Naive thymus-derived CD4-positive, alpha-beta T cell (primary cell): ENCODE data around the gene GRIK4. TPM values are rescaled to one million over a fixed set of nuclear protein-coding genes. Genes with fewer than 3 reads are reported as not detected.

Experiments
- ATAC-seq: fragments of 150-1000 bp; cut with Tn5 transposase; 2 replicates; pipeline ENCODE4 v1.10.0; 2021; ENCODE audit warnings: mild to moderate bottlenecking, moderate library complexity
- CTCF ChIA-PET: fragments of 350-600 bp; sonication (Branson Sonifier 250); formaldehyde crosslinking; loops from one replicate; lab custom pipeline; 2021; ENCODE audit warnings: antibody characterized with exemption; lab: Charles Lee
- POLR2A ChIA-PET: fragments of 350-600 bp; sonication (Branson Sonifier 250); formaldehyde crosslinking; loops from one replicate; lab custom pipeline; 2021; ENCODE audit warnings: antibody characterized with exemption, inconsistent platforms; lab: Charles Lee
- DNase-seq, 9 donors: peaks; one replicate each; pipeline versions ENCODE4 v3.0.0 to v3.0.0-alpha.2; 2020 to 2022; ENCODE audit warnings: mixed read lengths in 1 of 9
- H3K27ac ChIP-seq: one replicate; pipeline ENCODE4 v1.7.0; 2013; ENCODE audit warnings: mild to moderate bottlenecking, low read depth, low read length, moderate library complexity
- H3K27me3 ChIP-seq, 2 donors: one replicate each; pipeline ENCODE4 v1.7.0; 2013; ENCODE audit warnings: low read length in 2 of 2, mild to moderate bottlenecking in 2 of 2, moderate library complexity in 2 of 2; ENCODE audit not compliant: control insufficient read depth in 2 of 2, insufficient read depth in 2 of 2
- H3K36me3 ChIP-seq, 3 experiments: 1 replicate in 2 of 3; 2 replicates in 1 of 3; pipeline ENCODE4 v1.7.0; 2013; ENCODE audit warnings: low read length in 3 of 3, mild to moderate bottlenecking in 3 of 3, moderate library complexity in 1 of 3; ENCODE audit not compliant: insufficient read depth in 3 of 3, control insufficient read depth in 2 of 3
- H3K4me1 ChIP-seq, 2 donors: one replicate each; pipeline ENCODE4 v1.7.0; 2013; ENCODE audit warnings: low read length in 2 of 2, mild to moderate bottlenecking in 2 of 2, moderate library complexity in 1 of 2; ENCODE audit not compliant: control insufficient read depth in 2 of 2, insufficient read depth in 2 of 2
- H3K4me3 ChIP-seq: 2 replicates; pipeline ENCODE4 v1.7.0; 2013; ENCODE audit warnings: mild to moderate bottlenecking, low read length
- H3K9me3 ChIP-seq, 3 experiments: 1 replicate in 2 of 3; 2 replicates in 1 of 3; pipeline ENCODE4 v1.7.0; 2013; ENCODE audit warnings: low read length in 3 of 3; ENCODE audit not compliant: control insufficient read depth in 2 of 3
- H3K27ac Mint-ChIP-seq, 9 donors: one replicate each; pipeline ENCODE4 v1.8.0; 2020 to 2022; ENCODE audit warnings: mixed read lengths in 9 of 9, mild to moderate bottlenecking in 8 of 9, moderate library complexity in 5 of 9, inconsistent platforms in 2 of 9
- H3K27me3 Mint-ChIP-seq, 5 donors: one replicate each; pipeline ENCODE4 v1.8.0; 2021 to 2022; ENCODE audit warnings: mixed read lengths in 5 of 5, mild to moderate bottlenecking in 1 of 5
- H3K36me3 Mint-ChIP-seq, 5 donors: one replicate each; pipeline ENCODE4 v1.8.0; 2020 to 2022; ENCODE audit warnings: mixed read lengths in 5 of 5, mild to moderate bottlenecking in 3 of 5, inconsistent platforms in 1 of 5
- H3K4me1 Mint-ChIP-seq, 7 donors: one replicate each; pipeline ENCODE4 v1.8.0; 2020 to 2022; ENCODE audit warnings: mixed read lengths in 7 of 7, mild to moderate bottlenecking in 3 of 7, inconsistent platforms in 1 of 7
- H3K4me3 Mint-ChIP-seq, 10 donors: one replicate each; pipeline ENCODE4 v1.8.0; 2020 to 2022; ENCODE audit warnings: mild to moderate bottlenecking in 10 of 10, mixed read lengths in 10 of 10, moderate library complexity in 6 of 10, inconsistent platforms in 2 of 10
- H3K9me3 Mint-ChIP-seq, 11 donors: one replicate each; pipeline ENCODE4 v1.8.0; 2020 to 2022; ENCODE audit warnings: mixed read lengths in 11 of 11, mild to moderate bottlenecking in 4 of 11, inconsistent platforms in 1 of 11, moderate library complexity in 1 of 11
- intact Hi-C, 2 donors: fragments of 100-400 bp; cut with micrococcal nuclease; formaldehyde crosslinking; loops; one replicate each; pipeline ENCODE4 v1.15.1; 2023
- polyA plus RNA-seq, 2 donors: library from polyadenylated mRNA; unstranded; fragments of 300-500 nt; fragmentation: Illumina TruSeq; gene quantifications; one replicate each; pipeline ENCODE4 v1.2.3, GENCODE V29; 2021
- total RNA-seq, 6 experiments: library from RNA in 5 of 6; stranded (reverse) in 5 of 6; gene quantifications; 1 replicate in 5 of 6; 2 replicates in 1 of 6; pipeline ENCODE4 v1.2.3 and lab custom pipeline; 2021 to 2026

The GRIK4 gene
- total and polyA plus RNA-seq, 7 experiments from 2014 or later, result 0.93 to 3.8 TPM; not detected in 5

- no peaks in the 10 kb centered on the region for H3K9me3 ChIP-seq
Measured at GRCh38 chr11:120537996-120538395, 26.4 kb downstream of the GRIK4 start.

GRCh38 chr11:120538707-120539106 lies 27.2 kb downstream of the GRIK4 start:
- POLR2A ChIA-PET, result no interaction called here
- intact Hi-C loops, result no loop called here
- Histone ChIP-seq H3K36me3 (no peaks in the 10 kb centered on the region), H3K4me3 (no peak overlapping the region), H3K27me3 (no peaks in the 10 kb centered on the region), H3K4me1 (no peaks in the 10 kb centered on the region), H3K9me3 (no peaks in the 10 kb centered on the region), H3K27ac (no peak overlapping the region)
- H3K9me3 Mint-ChIP-seq, result peaks cover 0 to 5% (median 0%) of the 10 kb centered on the region in 11 donors
- H3K4me1 Mint-ChIP-seq, result no peaks in the 10 kb centered on the region
- ATAC-seq, result no peak
- CTCF ChIA-PET, result no interaction called here
- H3K36me3 Mint-ChIP-seq, result no peaks in the 10 kb centered on the region
- no peak overlapping the region for H3K4me3 Mint-ChIP-seq
- H3K27ac Mint-ChIP-seq, result no peak overlapping the region
- no peak for DNase-seq
- H3K27me3 Mint-ChIP-seq, result peaks cover 1 to 26% (median 10%) of the 10 kb centered on the region in 5 donors

More at GRCh38 chr11:120537996-120538395, 26.4 kb downstream of the GRIK4 start:
- Histone ChIP-seq H3K4me3 (no peak overlapping the region), H3K27me3 (no peaks in the 10 kb centered on the region), H3K4me1 (no peaks in the 10 kb centered on the region), H3K27ac (no peak overlapping the region), H3K36me3 (no peaks in the 10 kb centered on the region)
- Mint-ChIP-seq H3K36me3 (no peaks in the 10 kb centered on the region), H3K4me3 (no peak overlapping the region), H3K4me1 (no peaks in the 10 kb centered on the region), H3K9me3 (peaks cover 0 to 5% (median 0%) of the 10 kb centered on the region in 11 donors), H3K27ac (no peak overlapping the region), H3K27me3 (peaks cover 1 to 28% (median 10%) of the 10 kb centered on the region in 5 donors)
- ChIA-PET CTCF (no interaction called here), POLR2A (no interaction called here)
- no peak for DNase-seq
- intact Hi-C loops, result no loop called here
- no peak for ATAC-seq

GRCh38 chr11:120539667-120540369 lies 28.3 kb downstream of the GRIK4 start:
- intact Hi-C loops, result no loop called here
- Mint-ChIP-seq H3K4me3 (no peak overlapping the region), H3K36me3 (no peaks in the 10 kb centered on the region), H3K4me1 (no peaks in the 10 kb centered on the region), H3K9me3 (peaks cover 0 to 5% (median 0%) of the 10 kb centered on the region in 11 donors), H3K27me3 (peaks cover 1 to 15% (median 9%) of the 10 kb centered on the region in 5 donors), H3K27ac (no peak overlapping the region)
- Histone ChIP-seq H3K9me3 (no peaks in the 10 kb centered on the region), H3K27me3 (no peaks in the 10 kb centered on the region), H3K27ac (no peak overlapping the region), H3K36me3 (no peaks in the 10 kb centered on the region), H3K4me3 (no peak overlapping the region), H3K4me1 (no peaks in the 10 kb centered on the region)
- ChIA-PET CTCF (no interaction called here), POLR2A (no interaction called here)
- DNase-seq (no peak), ATAC-seq (no peak)

- DNase-seq (no peak), ATAC-seq (no peak)
- H3K4me1 Mint-ChIP-seq, result peaks cover 0 to 9% (median 2%) of the 10 kb centered on the region in 7 donors
- intact Hi-C loops, result no loop called here
- no peaks in the 10 kb centered on the region for H3K36me3 Mint-ChIP-seq
- H3K4me1 ChIP-seq, result no peaks in the 10 kb centered on the region
- H3K9me3 ChIP-seq, result no peaks in the 10 kb centered on the region
- H3K27me3 Mint-ChIP-seq, result peaks cover 2 to 17% (median 9%) of the 10 kb centered on the region in 5 donors
- no peaks in the 10 kb centered on the region for H3K36me3 ChIP-seq
- H3K4me3 Mint-ChIP-seq, result no peak overlapping the region
- H3K4me3 ChIP-seq, result no peak overlapping the region
- ChIA-PET POLR2A (no interaction called here), CTCF (no interaction called here)
- peaks cover 0 to 5% (median 0%) of the 10 kb centered on the region in 11 donors for H3K9me3 Mint-ChIP-seq
- H3K27ac ChIP-seq, result no peak overlapping the region
- no peak overlapping the region for H3K27ac Mint-ChIP-seq
- H3K27me3 ChIP-seq, result no peaks in the 10 kb centered on the region
Measured at GRCh38 chr11:120540744-120541465, 29.4 kb downstream of the GRIK4 start.

- CTCF ChIA-PET, result no interaction called here
- H3K27me3 Mint-ChIP-seq, result peaks cover 5 to 27% (median 10%) of the 10 kb centered on the region in 5 donors
- no peaks in the 10 kb centered on the region for H3K9me3 ChIP-seq
Measured at GRCh38 chr11:120543521-120544215, 32.1 kb downstream of the GRIK4 start.

GRCh38 chr11:120545813-120546212 lies 34.3 kb downstream of the GRIK4 start:
- POLR2A ChIA-PET, result no interaction called here
- H3K4me3 ChIP-seq, result no peak overlapping the region
- no peak overlapping the region for H3K4me3 Mint-ChIP-seq
- ATAC-seq, result no peak
- peaks cover 0 to 10% (median 4%) of the 10 kb centered on the region in 7 donors for H3K4me1 Mint-ChIP-seq
- no peak overlapping the region for H3K27ac ChIP-seq
- no peak overlapping the region for H3K27ac Mint-ChIP-seq
- no peaks in the 10 kb centered on the region for H3K36me3 ChIP-seq
- no peaks in the 10 kb centered on the region for H3K9me3 ChIP-seq
- peaks cover 6 to 37% (median 15%) of the 10 kb centered on the region in 5 donors for H3K27me3 Mint-ChIP-seq
- intact Hi-C loops, result no loop called here
- no peak for DNase-seq
- CTCF ChIA-PET, result no interaction called here
- H3K27me3 ChIP-seq, result no peaks in the 10 kb centered on the region
- no peaks in the 10 kb centered on the region for H3K4me1 ChIP-seq
- peaks cover 0 to 4% (median 0%) of the 10 kb centered on the region in 11 donors for H3K9me3 Mint-ChIP-seq
- no peaks in the 10 kb centered on the region for H3K36me3 Mint-ChIP-seq

More at GRCh38 chr11:120543521-120544215, 32.1 kb downstream of the GRIK4 start:
- Histone ChIP-seq H3K27ac (no peak overlapping the region), H3K4me3 (no peak overlapping the region), H3K27me3 (no peaks in the 10 kb centered on the region), H3K4me1 (no peaks in the 10 kb centered on the region), H3K36me3 (no peaks in the 10 kb centered on the region)
- intact Hi-C loops, result no loop called here
- Mint-ChIP-seq H3K4me3 (no peak overlapping the region), H3K9me3 (peaks cover 0 to 5% (median 0%) of the 10 kb centered on the region in 11 donors), H3K36me3 (no peaks in the 10 kb centered on the region), H3K27ac (no peak overlapping the region), H3K4me1 (peaks cover 0 to 10% (median 4%) of the 10 kb centered on the region in 7 donors)
- DNase-seq, result no peak
- POLR2A ChIA-PET, result no interaction called here
- ATAC-seq, result no peak
